HCEC 1CT (cell line): ENCODE data around the gene COX10.
"Not testable (repeated sequence)": the region's sequence is repeated elsewhere in the genome, so short reads cannot be mapped to it uniquely, and the experiment has no call there.

Source experiments
- DNase-seq: peaks from one replicate; pipeline ENCODE4 v3.0.0-alpha.2; 2017

Gene COX10

DNA sequence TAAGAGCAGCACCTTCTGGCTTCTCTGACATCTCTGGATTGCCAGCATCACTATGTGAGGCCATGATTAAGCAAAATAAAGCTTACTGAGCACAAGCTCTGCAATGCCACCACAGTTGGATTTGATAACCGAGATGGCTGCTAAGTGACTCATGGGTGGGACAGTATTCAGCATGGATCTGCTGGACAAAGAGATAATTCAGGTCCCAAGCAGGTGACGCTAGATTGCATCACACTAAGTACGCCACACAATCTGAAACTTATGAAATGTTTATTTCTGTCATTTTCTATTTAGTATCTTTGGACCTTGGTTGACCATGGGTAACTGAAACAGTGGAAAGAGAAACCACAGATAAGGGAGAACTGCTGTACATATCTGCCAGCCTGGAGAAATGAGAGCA is 139.9 kb downstream of the COX10 start:
- DNase-seq, result no peak

DNA sequence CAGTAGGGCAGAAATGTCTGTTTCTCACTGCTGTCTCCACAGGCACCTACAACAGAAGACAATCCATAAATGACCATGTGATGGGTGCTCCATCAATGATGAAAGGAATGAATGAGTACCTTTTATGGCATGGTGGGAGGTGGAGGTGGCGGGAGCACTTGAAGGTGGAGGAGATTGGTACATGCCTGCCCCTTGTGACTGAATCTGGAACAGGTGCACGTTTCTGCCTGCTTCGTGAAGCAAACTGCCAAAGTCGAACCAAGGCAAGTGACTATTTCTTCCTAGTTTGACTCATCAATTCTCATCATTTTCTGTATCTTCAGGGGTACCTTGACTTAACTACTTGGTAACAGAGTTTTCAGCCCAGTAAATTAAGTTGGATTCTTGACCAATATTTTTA is 141.9 kb downstream of the COX10 start:
- no peak for DNase-seq

DNA sequence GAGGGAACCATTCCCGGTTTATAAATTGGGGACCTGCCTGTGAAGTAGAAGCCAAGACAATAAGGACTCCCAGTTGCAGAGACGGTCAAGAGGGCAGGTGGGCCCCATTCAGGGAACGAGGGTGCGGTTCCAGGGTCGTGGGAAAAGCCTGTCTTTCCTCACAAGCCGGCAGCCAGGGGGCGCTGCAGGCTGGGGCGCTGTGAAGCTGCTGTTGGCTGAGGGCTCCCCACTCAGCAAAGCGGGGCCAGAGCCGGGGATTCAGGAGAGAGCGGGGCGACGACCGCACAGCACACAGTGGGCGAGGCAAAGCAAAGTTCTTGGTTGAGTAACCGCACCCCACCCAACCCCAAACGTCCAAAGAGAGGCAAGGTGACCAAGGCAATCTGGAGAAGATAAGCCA is 142.5 kb downstream of the COX10 start:
- no peak for DNase-seq

DNA sequence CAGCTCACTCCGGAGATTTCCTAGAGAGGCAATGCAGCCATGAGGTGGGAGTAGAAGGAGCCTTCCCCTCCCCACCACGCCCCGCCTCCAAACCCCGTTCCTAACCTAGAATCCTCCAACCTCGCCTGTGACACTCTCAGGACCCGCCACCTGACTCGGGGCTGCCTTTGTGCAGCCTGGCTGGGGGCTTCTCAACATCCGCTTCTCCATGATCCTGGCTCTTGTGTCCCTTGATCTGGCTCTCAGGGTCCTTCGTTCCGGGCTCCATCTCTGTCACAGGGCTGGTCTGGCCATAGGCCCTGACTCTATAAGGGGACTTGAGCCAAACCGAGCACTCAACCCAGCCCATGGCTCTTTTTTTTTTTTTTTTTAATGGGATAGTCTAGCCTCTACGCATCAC is 143.1 kb downstream of the COX10 start:
- no peak for DNase-seq

DNA sequence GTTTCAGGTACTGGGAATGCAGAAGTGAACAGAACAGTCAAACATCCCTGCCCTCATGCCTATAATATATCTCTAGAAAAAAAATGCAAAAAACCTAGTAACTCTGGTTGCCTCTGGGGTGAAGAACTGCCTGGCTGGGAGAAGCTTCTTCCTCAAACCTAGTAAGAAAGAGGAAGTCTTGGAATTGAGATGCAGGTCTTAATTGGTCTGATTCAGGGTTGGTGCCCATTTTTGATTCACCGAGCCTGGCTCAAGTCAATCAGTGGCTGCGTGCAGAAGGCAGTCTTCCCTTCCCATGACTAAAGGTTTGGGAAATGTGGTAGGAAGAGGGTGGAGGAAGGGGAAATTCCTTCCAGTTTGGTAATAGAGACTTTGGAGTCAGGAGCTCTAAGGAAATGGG is 145.0 kb downstream of the COX10 start:
- peak; percentile 6 for DNase-seq

DNA sequence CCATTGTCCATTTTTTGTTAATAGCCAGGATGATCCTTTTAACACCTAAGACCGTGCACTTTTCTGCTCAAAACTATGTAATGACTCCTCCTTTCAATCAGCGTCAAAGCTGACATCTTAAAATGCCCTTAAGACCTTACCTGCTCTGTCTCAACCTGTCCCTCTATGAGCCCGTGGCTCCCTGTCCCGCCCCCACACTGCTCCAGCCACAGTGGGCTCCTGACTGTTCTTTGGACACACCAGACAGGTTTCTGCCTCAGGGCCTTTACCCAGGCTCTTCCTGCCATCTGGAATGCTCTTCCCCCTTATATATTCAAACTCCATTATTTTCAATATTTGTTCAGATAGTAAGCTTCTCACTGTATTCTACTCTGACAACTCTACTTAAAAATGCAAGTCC is 153.3 kb downstream of the COX10 start:
- no peak for DNase-seq

DNA sequence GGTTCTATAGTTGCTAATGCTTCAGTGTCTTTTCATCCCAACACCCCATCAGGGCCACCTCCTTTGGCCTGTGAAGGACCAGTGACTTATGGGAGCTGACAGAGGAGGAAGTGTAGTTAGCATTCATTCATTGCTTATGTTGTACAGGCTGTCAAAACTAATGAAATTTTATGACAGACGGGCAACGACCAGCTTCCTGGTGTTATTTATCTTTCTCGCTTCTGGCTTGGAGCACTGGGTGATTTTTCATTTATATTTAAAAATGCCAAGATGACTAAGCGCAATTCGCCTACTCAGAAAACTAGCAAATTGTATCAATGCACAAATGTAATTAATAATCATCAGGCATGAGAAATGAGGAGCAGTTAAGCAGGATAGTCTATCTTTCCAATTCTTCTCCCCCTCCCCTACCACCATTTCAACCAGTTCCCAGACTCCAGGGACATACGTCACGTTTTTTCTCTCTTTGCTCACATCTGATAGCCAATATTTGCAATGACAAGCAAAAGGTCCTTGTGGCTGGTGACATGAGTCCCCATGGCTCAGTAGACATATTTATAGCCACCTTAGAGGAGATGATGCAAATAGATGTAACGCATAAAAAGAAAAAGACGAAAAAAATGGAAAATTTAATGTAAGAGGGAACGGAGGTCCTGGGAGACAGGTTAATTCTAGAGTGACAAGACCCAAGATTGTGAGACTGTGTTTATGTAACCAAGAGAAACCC is 156.1 kb downstream of the COX10 start:
- no peak for DNase-seq

DNA sequence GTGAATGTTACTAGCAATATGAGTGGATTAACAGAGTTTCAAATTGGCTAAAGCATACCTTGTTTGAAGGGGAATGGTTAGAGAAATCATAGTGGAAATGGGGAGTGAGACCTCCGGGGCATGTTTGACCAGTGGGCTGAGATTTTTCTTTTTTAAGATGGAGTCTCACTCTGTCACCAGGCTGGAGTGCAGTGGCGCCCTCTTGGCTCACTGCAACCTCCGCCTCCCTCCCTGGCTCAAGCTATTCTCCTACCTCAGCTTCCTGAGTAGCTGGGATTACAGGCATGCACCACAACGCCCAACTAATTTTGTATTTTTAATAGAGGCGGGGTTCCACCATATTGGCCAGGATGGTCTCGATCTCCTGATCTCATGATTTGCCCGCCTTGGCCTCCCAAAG is 157.7 kb downstream of the COX10 start:
- no peak for DNase-seq

DNA sequence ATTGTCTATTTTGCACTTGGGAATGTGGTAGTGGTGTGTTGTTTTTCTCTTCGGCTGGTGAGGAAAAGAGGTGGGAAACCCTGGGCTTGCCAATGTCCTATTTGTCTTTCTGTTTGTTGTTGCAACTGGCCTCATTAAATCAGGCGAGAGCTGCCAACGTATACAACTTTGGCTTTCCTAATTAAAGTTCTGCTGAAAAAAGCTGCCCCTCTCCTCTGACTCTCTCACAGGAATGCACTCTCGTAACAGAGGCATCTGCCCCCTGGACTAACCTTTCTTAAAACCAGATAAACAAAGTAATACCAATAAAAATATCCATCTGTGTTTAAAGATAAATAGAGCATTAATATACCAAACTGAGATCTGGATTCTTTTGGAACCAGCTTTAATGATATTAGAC is 159.6 kb downstream of the COX10 start:
- peak; percentile 22 for DNase-seq

DNA sequence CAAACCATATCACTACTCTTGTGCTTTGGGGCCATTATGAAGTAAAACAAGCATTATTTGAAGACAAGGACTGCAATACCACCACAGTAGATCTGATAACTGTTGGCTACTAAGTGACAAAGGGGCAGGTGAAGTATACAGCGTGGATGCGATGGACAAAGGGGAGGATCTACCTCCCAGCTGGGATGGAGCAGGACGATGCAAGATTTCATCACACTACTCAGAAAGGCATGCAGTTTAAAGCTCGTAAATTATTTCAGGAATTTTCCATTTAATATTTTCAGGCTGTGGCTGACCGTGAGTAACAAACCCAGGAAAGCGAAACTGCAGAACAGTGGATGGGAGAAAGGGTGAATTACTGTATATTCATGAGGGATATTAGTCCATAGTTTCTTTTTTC is 161.9 kb downstream of the COX10 start:
- not testable (repeated sequence) for DNase-seq

DNA sequence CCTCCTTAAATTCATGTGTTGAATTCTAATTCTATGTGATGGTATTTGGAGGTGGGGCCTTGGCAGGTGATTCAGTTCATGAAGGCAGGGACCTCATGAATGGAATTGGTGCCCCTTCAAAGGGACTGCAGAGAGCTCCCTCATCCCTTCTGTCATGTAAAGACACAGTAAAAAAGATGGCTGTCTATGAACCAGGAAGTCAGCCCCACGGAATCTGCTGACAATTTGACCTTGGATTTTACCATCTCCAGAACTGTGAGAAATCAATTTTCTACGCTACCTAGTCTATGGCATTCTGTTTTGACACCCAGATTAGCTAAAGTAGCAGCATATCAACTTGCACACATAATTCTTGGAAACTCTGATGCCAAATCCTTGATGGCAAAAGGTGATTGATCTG is 165.7 kb downstream of the COX10 start:
- DNase-seq, result not testable (repeated sequence)

DNA sequence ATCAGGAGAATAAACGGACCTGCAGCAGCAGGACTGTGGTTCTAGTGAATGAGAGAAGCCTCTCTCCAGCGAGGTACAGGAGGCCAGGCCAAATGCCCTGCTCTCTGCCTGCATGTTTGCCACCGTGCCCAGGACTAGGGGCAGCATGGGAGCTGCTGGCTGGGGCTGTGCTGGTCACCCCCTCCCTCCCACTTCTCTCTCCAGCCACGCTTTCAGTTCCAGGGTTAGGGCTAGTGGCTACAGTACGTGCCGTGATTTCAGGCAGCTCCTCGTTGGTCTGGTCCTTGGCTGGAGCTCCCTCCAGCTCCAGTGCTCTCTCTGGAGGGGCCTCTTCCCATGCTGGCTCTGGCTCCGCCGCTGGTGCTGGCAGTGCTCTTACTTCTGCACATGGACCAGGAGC is 166.7 kb downstream of the COX10 start:
- not testable (repeated sequence) for DNase-seq

DNA sequence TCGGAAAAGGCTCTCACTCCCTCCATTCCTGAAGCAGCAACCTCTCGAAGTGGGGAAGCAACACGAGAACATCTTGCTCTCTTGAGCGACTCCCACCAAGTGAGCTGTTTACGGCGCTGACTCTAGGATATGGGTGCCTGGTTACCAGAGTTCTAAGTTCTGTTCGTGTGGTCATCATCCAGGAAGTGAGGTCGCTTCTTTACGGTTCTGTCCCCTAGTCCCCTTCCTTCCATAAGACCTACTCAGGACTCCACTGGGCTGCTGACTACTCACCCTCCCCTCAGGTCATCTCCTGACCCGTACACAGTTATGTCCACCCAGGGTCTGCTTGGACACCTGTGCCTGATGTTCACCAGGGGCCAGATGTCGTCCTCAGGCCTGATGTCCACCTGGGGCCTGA is 167.5 kb downstream of the COX10 start, which contains the start of gene CDRT15:
Gene CDRT15, minus strand, starts transcription at position 101 of the 400 bp plus-strand sequence. Its CDS starts 29 bp downstream, at position 72.
- not testable (repeated sequence) for DNase-seq

DNA sequence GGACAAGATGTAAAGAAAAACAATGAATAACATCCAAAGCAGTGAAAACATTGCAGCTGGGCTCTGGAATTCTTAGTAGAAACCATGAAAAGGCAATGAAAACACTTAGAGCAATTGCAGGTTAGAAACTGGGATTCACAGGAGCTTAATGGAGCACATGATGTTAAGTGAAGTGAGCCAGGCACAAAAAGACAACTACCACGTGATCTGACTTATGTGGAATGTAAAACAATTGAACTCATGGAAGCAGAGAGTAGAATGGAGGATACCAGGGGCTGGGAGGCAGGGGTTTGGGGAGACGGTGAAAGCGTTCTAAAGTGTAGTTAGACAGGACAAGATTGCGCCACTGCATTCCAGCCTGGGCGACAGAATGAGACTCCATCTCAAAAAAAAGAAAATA is 170.0 kb downstream of the COX10 start:
- DNase-seq, result not testable (repeated sequence)

DNA sequence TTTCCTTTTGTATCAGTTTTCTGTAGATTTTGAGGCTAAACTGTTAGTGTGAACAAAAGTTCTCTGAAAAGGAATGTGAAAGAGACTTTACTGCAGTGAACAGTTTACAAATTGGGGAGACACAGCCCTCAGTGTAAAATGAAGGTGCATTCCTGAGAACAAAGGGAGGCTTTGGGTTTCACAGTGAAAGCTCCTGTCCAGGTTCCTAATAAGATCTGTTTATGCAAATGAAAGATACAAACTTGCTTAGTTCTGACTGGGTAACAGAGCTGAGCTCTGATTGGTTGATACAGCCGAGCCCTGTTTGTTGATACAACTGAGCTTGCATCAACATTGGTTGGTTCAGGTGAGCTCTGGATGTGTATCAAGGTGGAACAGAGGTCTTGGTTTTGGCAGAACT is 175.7 kb downstream of the COX10 start:
- no peak for DNase-seq

DNA sequence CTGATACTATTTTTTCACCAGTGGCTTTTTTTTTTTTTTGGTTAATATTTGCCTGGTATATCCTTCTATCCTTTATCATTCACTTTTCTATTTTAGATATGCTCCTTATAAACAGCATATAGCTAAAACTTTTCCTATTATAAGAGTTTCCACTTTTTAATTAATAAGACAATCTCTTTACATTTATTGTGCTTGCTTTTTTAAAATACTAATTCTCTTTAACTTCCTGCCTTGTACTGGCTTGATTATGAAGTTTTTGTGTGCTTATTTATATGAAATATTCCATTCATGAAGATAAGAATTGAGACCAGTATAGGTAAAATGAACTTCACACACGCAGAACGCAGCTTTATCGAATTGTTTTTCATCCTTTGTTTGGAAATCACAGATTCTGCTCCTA is 176.3 kb downstream of the COX10 start:
- no peak for DNase-seq
